Measurements from ENCODE around the gene APH1A.

Gene APH1A

GRCh38 chr1:150288382-150288781 is 19.6 kb upstream of the APH1A start:
- Histone ChIP-seq H3K9ac (ENCODE audit: low read depth, low read length) (no peak overlapping the region), H3K27ac (ENCODE audit: low read length) (no peak overlapping the region), H3K36me3 (ENCODE audit: insufficient read depth, low read depth, low read length) (peaks cover 16% of the 10 kb centered on the region; the same call in 1 of the 2 replicates), H3K4me3 (ENCODE audit: low read length) (no peak overlapping the region), H3K9me3 (ENCODE audit: insufficient read depth, low read depth, low read length) (no peaks in the 10 kb centered on the region), H3K4me1 (ENCODE audit: insufficient read depth, low read length) (peaks cover 3% of the 10 kb centered on the region; the same call in 1 of the 2 replicates), H3K27me3 (ENCODE audit: insufficient read depth, low read length) (peaks cover 4% of the 10 kb centered on the region)

- peak overlapping the region; percentile 71 for H3K4me3 ChIP-seq (ENCODE audit: low read length)
- H3K9ac ChIP-seq (ENCODE audit: low read depth, low read length) = peak overlapping the region; percentile 66; the same call in 1 of the 2 replicates
- no peak overlapping the region for H3K27ac ChIP-seq (ENCODE audit: low read length)
- peaks cover 16% of the 10 kb centered on the region; the same call in 1 of the 2 replicates for H3K36me3 ChIP-seq (ENCODE audit: insufficient read depth, low read depth, low read length)
- peaks cover 12% of the 10 kb centered on the region for H3K27me3 ChIP-seq (ENCODE audit: insufficient read depth, low read length)
- no peaks in the 10 kb centered on the region for H3K9me3 ChIP-seq (ENCODE audit: insufficient read depth, low read depth, low read length)
- no peaks in the 10 kb centered on the region for H3K4me1 ChIP-seq (ENCODE audit: insufficient read depth, low read length)
Measured at GRCh38 chr1:150283260-150283659, 14.4 kb upstream of the APH1A start.

- H3K4me1 ChIP-seq (ENCODE audit: insufficient read depth, low read length) = no peaks in the 10 kb centered on the region
- peak overlapping the region; percentile 71 for H3K4me3 ChIP-seq (ENCODE audit: low read length)
- H3K9ac ChIP-seq (ENCODE audit: low read depth, low read length) = peak overlapping the region; percentile 66; the same call in 1 of the 2 replicates
- no peaks in the 10 kb centered on the region for H3K9me3 ChIP-seq (ENCODE audit: insufficient read depth, low read depth, low read length)
- H3K27me3 ChIP-seq (ENCODE audit: insufficient read depth, low read length) = peaks cover 12% of the 10 kb centered on the region
- no peak overlapping the region for H3K27ac ChIP-seq (ENCODE audit: low read length)
- peaks cover 16% of the 10 kb centered on the region; the same call in 1 of the 2 replicates for H3K36me3 ChIP-seq (ENCODE audit: insufficient read depth, low read depth, low read length)
Measured at GRCh38 chr1:150282558-150282958, 13.7 kb upstream of the APH1A start.

- Histone ChIP-seq H3K9me3 (ENCODE audit: insufficient read depth, low read depth, low read length) (no peaks in the 10 kb centered on the region), H3K4me3 (ENCODE audit: low read length) (peak within 1 kb of the TSS; percentile 72), H3K9ac (ENCODE audit: low read depth, low read length) (peak within 1 kb of the TSS; percentile 78; the same call in 1 of the 2 replicates), H3K4me1 (ENCODE audit: insufficient read depth, low read length) (no peaks in the 10 kb centered on the region), H3K27me3 (ENCODE audit: insufficient read depth, low read length) (peaks cover 12% of the 10 kb centered on the region), H3K27ac (ENCODE audit: low read length) (peak within 1 kb of the TSS; percentile 42), H3K36me3 (ENCODE audit: insufficient read depth, low read depth, low read length) (peaks cover 16% of the 10 kb centered on the region; the same call in 1 of the 2 replicates)
Measured at GRCh38 chr1:150281758-150282557, 13.1 kb upstream of the APH1A start, which contains the start of gene CIART. Gene CIART (plus strand): TSS chr1:150282554. CDS start chr1:150283268, 714 bp downstream.

- Histone ChIP-seq H3K4me1 (ENCODE audit: insufficient read depth, low read length) (no peaks in the 10 kb centered on the region), H3K9me3 (ENCODE audit: insufficient read depth, low read depth, low read length) (no peaks in the 10 kb centered on the region), H3K27me3 (ENCODE audit: insufficient read depth, low read length) (peaks cover 12% of the 10 kb centered on the region), H3K27ac (ENCODE audit: low read length) (peak overlapping the region; percentile 42), H3K4me3 (ENCODE audit: low read length) (peak overlapping the region; percentile 72), H3K36me3 (ENCODE audit: insufficient read depth, low read depth, low read length) (peaks cover 15% of the 10 kb centered on the region; the same call in 1 of the 2 replicates), H3K9ac (ENCODE audit: low read depth, low read length) (peak overlapping the region; percentile 78; the same call in 1 of the 2 replicates)
Measured at GRCh38 chr1:150281221-150281757, 12.5 kb upstream of the APH1A start.

GRCh38 chr1:150280138-150280707 is 11.4 kb upstream of the APH1A start:
- Histone ChIP-seq H3K36me3 (ENCODE audit: insufficient read depth, low read depth, low read length) (peaks cover 18% of the 10 kb centered on the region; the same call in 1 of the 2 replicates), H3K4me3 (ENCODE audit: low read length) (no peak overlapping the region), H3K27me3 (ENCODE audit: insufficient read depth, low read length) (peaks cover 12% of the 10 kb centered on the region), H3K27ac (ENCODE audit: low read length) (no peak overlapping the region), H3K9me3 (ENCODE audit: insufficient read depth, low read depth, low read length) (no peaks in the 10 kb centered on the region), H3K4me1 (ENCODE audit: insufficient read depth, low read length) (no peaks in the 10 kb centered on the region), H3K9ac (ENCODE audit: low read depth, low read length) (no peak overlapping the region)

GRCh38 chr1:150273311-150273710 is 4.5 kb upstream of the APH1A start:
- Histone ChIP-seq H3K27me3 (ENCODE audit: insufficient read depth, low read length) (no peaks in the 10 kb centered on the region), H3K9ac (ENCODE audit: low read depth, low read length) (peak overlapping the region; percentile 78; the same call in 1 of the 2 replicates), H3K9me3 (ENCODE audit: insufficient read depth, low read depth, low read length) (no peaks in the 10 kb centered on the region), H3K4me1 (ENCODE audit: insufficient read depth, low read length) (peaks cover 12% of the 10 kb centered on the region; the same call in 1 of the 2 replicates), H3K27ac (ENCODE audit: low read length) (no peak overlapping the region), H3K4me3 (ENCODE audit: low read length) (peak overlapping the region; percentile 69), H3K36me3 (ENCODE audit: insufficient read depth, low read depth, low read length) (0 out of 2 replicates have a peak, but pooled peaks cover 9% of the 10 kb centered on the region)

GRCh38 chr1:150271291-150271959 is 2.6 kb upstream of the APH1A start:
- H3K9ac ChIP-seq (ENCODE audit: low read depth, low read length) = no peak overlapping the region
- no peak overlapping the region for H3K27ac ChIP-seq (ENCODE audit: low read length)
- H3K4me1 ChIP-seq (ENCODE audit: insufficient read depth, low read length) = peaks cover 15% of the 10 kb centered on the region; the same call in 1 of the 2 replicates
- H3K4me3 ChIP-seq (ENCODE audit: low read length) = no peak overlapping the region
- H3K27me3 ChIP-seq (ENCODE audit: insufficient read depth, low read length) = no peaks in the 10 kb centered on the region
- peaks cover 16% of the 10 kb centered on the region for H3K36me3 ChIP-seq (ENCODE audit: insufficient read depth, low read depth, low read length)
- no peaks in the 10 kb centered on the region for H3K9me3 ChIP-seq (ENCODE audit: insufficient read depth, low read depth, low read length)

- Histone ChIP-seq H3K4me3 (ENCODE audit: low read length) (peak overlapping the region; percentile 97), H3K9ac (ENCODE audit: low read depth, low read length) (peak overlapping the region; percentile 96; the same call in 1 of the 2 replicates), H3K27ac (ENCODE audit: low read length) (peak overlapping the region; percentile 83), H3K36me3 (ENCODE audit: insufficient read depth, low read depth, low read length) (peaks cover 29% of the 10 kb centered on the region), H3K27me3 (ENCODE audit: insufficient read depth, low read length) (no peaks in the 10 kb centered on the region), H3K4me1 (ENCODE audit: insufficient read depth, low read length) (peaks cover 15% of the 10 kb centered on the region; the same call in 1 of the 2 replicates), H3K9me3 (ENCODE audit: insufficient read depth, low read depth, low read length) (no peaks in the 10 kb centered on the region)
Measured at GRCh38 chr1:150269451-150269850, 635 bp upstream of the APH1A start.

- peak overlapping the region; percentile 84 for H3K27ac ChIP-seq (ENCODE audit: low read length)
- H3K4me1 ChIP-seq (ENCODE audit: insufficient read depth, low read length) = peaks cover 13% of the 10 kb centered on the region; the same call in 1 of the 2 replicates
Measured at GRCh38 chr1:150268340-150268704, 494 bp downstream of the APH1A start.

GRCh38 chr1:150267896-150268295 is 920 bp downstream of the APH1A start:
- Histone ChIP-seq H3K9ac (ENCODE audit: low read depth, low read length) (peak overlapping the region; percentile 96), H3K36me3 (ENCODE audit: insufficient read depth, low read depth, low read length) (peaks cover 45% of the 10 kb centered on the region), H3K9me3 (ENCODE audit: insufficient read depth, low read depth, low read length) (no peaks in the 10 kb centered on the region), H3K4me1 (ENCODE audit: insufficient read depth, low read length) (peaks cover 10% of the 10 kb centered on the region; the same call in 1 of the 2 replicates), H3K4me3 (ENCODE audit: low read length) (peak overlapping the region; percentile 97), H3K27ac (ENCODE audit: low read length) (peak overlapping the region; percentile 84), H3K27me3 (ENCODE audit: insufficient read depth, low read length) (no peaks in the 10 kb centered on the region)

More at GRCh38 chr1:150268340-150268704, 494 bp downstream of the APH1A start:
- Histone ChIP-seq H3K9me3 (ENCODE audit: insufficient read depth, low read depth, low read length) (no peaks in the 10 kb centered on the region), H3K9ac (ENCODE audit: low read depth, low read length) (peak overlapping the region; percentile 96), H3K4me3 (ENCODE audit: low read length) (peak overlapping the region; percentile 97), H3K27me3 (ENCODE audit: insufficient read depth, low read length) (no peaks in the 10 kb centered on the region), H3K36me3 (ENCODE audit: insufficient read depth, low read depth, low read length) (peaks cover 40% of the 10 kb centered on the region)
